Mesenchymal stem cell (in vitro differentiated cells and primary cell): ENCODE measurements around the gene BRD4.

ENCODE experiments used
- DNase-seq: peaks from one replicate; pipeline ENCODE4 v3.0.0-alpha.2; 2013
- H2AFZ ChIP-seq: one replicate; pipeline ENCODE4 v1.6.1; 2013; ENCODE audit warnings: low read depth, mild to moderate bottlenecking, control low read depth, inconsistent platforms, low read length, moderate library complexity
- H2AK5ac ChIP-seq: 2 replicates; pipeline ENCODE4 v1.6.1; 2013; ENCODE audit warnings: low read length, moderate library complexity, mild to moderate bottlenecking, inconsistent platforms; ENCODE audit not compliant: severe bottlenecking
- H2BK120ac ChIP-seq: one replicate; pipeline ENCODE4 v1.6.1; 2013; ENCODE audit warnings: low read depth, mild to moderate bottlenecking, inconsistent platforms, low read length, moderate library complexity
- H2BK12ac ChIP-seq, 2 experiments: one replicate each; pipeline ENCODE4 v1.6.1; 2013; ENCODE audit warnings: inconsistent platforms in 2 of 2, low read length in 2 of 2, mild to moderate bottlenecking in 2 of 2, moderate library complexity in 2 of 2, control low read depth in 1 of 2
- H2BK15ac ChIP-seq: one replicate; pipeline ENCODE4 v1.6.1; 2013; ENCODE audit warnings: mild to moderate bottlenecking, low read depth, inconsistent platforms; ENCODE audit not compliant: poor library complexity, severe bottlenecking
- H2BK5ac ChIP-seq: 2 replicates; pipeline ENCODE4 v1.6.1; 2013; ENCODE audit warnings: low read depth, mild to moderate bottlenecking, low read length, control low read depth, inconsistent platforms; ENCODE audit not compliant: poor library complexity, severe bottlenecking
- H3K14ac ChIP-seq, 2 experiments: one replicate each; pipeline ENCODE4 v1.6.1; 2013; ENCODE audit warnings: inconsistent platforms in 2 of 2, low read length in 2 of 2, control low read depth in 1 of 2, mild to moderate bottlenecking in 1 of 2, moderate library complexity in 1 of 2
- H3K18ac ChIP-seq, 2 experiments: one replicate each; pipeline ENCODE4 v1.6.1; 2013; ENCODE audit warnings: inconsistent platforms in 2 of 2, low read length in 2 of 2, control low read depth in 1 of 2, low read depth in 1 of 2, mild to moderate bottlenecking in 1 of 2
- H3K23ac ChIP-seq, 2 experiments: one replicate each; pipeline ENCODE4 v1.6.1; 2013; ENCODE audit warnings: inconsistent platforms in 2 of 2, low read length in 2 of 2, mild to moderate bottlenecking in 2 of 2, moderate library complexity in 2 of 2, control low read depth in 1 of 2
- H3K27ac ChIP-seq: 2 replicates; pipeline ENCODE4 v1.5.1; 2013; ENCODE audit warnings: mild to moderate bottlenecking, moderate library complexity, low read length, control low read depth, inconsistent platforms; ENCODE audit not compliant: poor library complexity, severe bottlenecking
- H3K27me3 ChIP-seq, 2 experiments: 2 replicates each; pipeline versions ENCODE4 v1.6.1 to v1.7.0; 2013; ENCODE audit warnings: low read length in 2 of 2, mild to moderate bottlenecking in 2 of 2, moderate library complexity in 2 of 2, control low read depth in 1 of 2, inconsistent platforms in 1 of 2; ENCODE audit not compliant: control insufficient read depth in 1 of 2, insufficient read depth in 1 of 2
- H3K36me3 ChIP-seq, 2 experiments: 2 replicates each; pipeline versions ENCODE4 v1.6.1 to v1.7.0; 2013; ENCODE audit warnings: low read length in 2 of 2, control low read depth in 1 of 2, inconsistent platforms in 1 of 2, low read depth in 1 of 2, mild to moderate bottlenecking in 1 of 2; ENCODE audit not compliant: insufficient read depth in 2 of 2, control insufficient read depth in 1 of 2
- H3K4ac ChIP-seq, 2 experiments: one replicate each; pipeline ENCODE4 v1.6.1; 2013; ENCODE audit warnings: inconsistent platforms in 2 of 2, low read length in 2 of 2, mild to moderate bottlenecking in 2 of 2, moderate library complexity in 2 of 2, control low read depth in 1 of 2, low read depth in 1 of 2
- H3K4me1 ChIP-seq: 2 replicates; pipeline ENCODE4 v1.6.1; 2013; ENCODE audit warnings: low read depth, low read length, control low read depth; ENCODE audit not compliant: control insufficient read depth, insufficient read depth
- H3K4me2 ChIP-seq: 2 replicates; pipeline ENCODE4 v1.6.1; 2013; ENCODE audit warnings: low read length, mild to moderate bottlenecking, inconsistent platforms; ENCODE audit not compliant: poor library complexity, severe bottlenecking
- H3K4me3 ChIP-seq, 2 experiments: 2 replicates each; pipeline versions ENCODE4 v1.5.1 to v1.7.0; 2013; ENCODE audit warnings: low read length in 2 of 2, mild to moderate bottlenecking in 2 of 2, control low read depth in 1 of 2, low read depth in 1 of 2; ENCODE audit not compliant: insufficient read depth in 1 of 2
- H3K79me1 ChIP-seq: replicated peaks from 2 replicates; pipeline ENCODE4 v1.6.1; 2013; ENCODE audit warnings: mild to moderate bottlenecking, control low read depth, low read length, inconsistent platforms; ENCODE audit not compliant: poor library complexity, severe bottlenecking
- H3K9ac ChIP-seq: 2 replicates; pipeline ENCODE4 v1.7.0; 2013; ENCODE audit warnings: mild to moderate bottlenecking, low read length, moderate library complexity
- H3K9me3 ChIP-seq: 2 replicates; pipeline ENCODE4 v1.7.0; 2013; ENCODE audit warnings: mild to moderate bottlenecking, low read length; ENCODE audit not compliant: control insufficient read depth
- H4K8ac ChIP-seq: one replicate; pipeline ENCODE4 v1.6.1; 2013; ENCODE audit warnings: inconsistent platforms, mild to moderate bottlenecking, low read length, moderate library complexity
- H4K91ac ChIP-seq: one replicate; pipeline ENCODE4 v1.6.1; 2013; ENCODE audit warnings: mild to moderate bottlenecking, low read length, inconsistent platforms
- WGBS: methylation state at CpG from one replicate; pipeline ENCODE4 v1.1.7; 2013; ENCODE audit warnings: mixed read lengths; 5-methylcytosine and 5-hydroxymethylcytosine counted together

BRD4 gene

GRCh38 chr19:15256708-15257331, 75.5 kb downstream of the BRD4 start:
- Histone ChIP-seq H4K91ac (no peak overlapping the region), H3K9ac (no peak overlapping the region), H3K18ac (no peak overlapping the region), H3K14ac (no peak overlapping the region), H3K4me2 (no peak overlapping the region), H3K23ac (no peak overlapping the region), H2BK5ac (no peak overlapping the region), H3K4me1 (peaks cover 29% of the 10 kb centered on the region), H3K27ac (no peak overlapping the region), H3K4me3 (no peak overlapping the region), H3K27me3 (no peaks in the 10 kb centered on the region), H3K36me3 (peaks cover 92 to 96% of the 10 kb centered on the region in 2 experiments), H2BK15ac (no peak overlapping the region), H2AK5ac (no peak overlapping the region), H2BK120ac (no peak overlapping the region), H3K4ac (no peak overlapping the region), H3K79me1 (peaks cover 67% of the 10 kb centered on the region), H2BK12ac (no peak overlapping the region), H2AFZ (no peak overlapping the region), H4K8ac (peak overlapping the region; percentile 0), H3K9me3 (no peaks in the 10 kb centered on the region)
- no peak for DNase-seq
- WGBS: 97% methylated on average over 22 of the region's 22 CpGs

- Histone ChIP-seq H3K79me1 (peaks cover 64% of the 10 kb centered on the region), H3K27me3 (no peaks in the 10 kb centered on the region), H3K4me1 (peaks cover 40% of the 10 kb centered on the region), H3K9ac (no peak overlapping the region), H2BK120ac (no peak overlapping the region), H3K27ac (no peak overlapping the region), H3K4me2 (no peak overlapping the region), H2AFZ (no peak overlapping the region), H3K36me3 (peaks cover 86 to 87% of the 10 kb centered on the region in 2 experiments), H2BK12ac (no peak overlapping the region), H3K23ac (no peak overlapping the region), H4K91ac (no peak overlapping the region), H3K4ac (no peak overlapping the region), H2BK5ac (no peak overlapping the region), H3K4me3 (no peak overlapping the region), H3K14ac (no peak overlapping the region), H2AK5ac (no peak overlapping the region), H2BK15ac (no peak overlapping the region), H3K18ac (no peak overlapping the region), H3K9me3 (no peaks in the 10 kb centered on the region), H4K8ac (no peak overlapping the region)
- DNase-seq: no peak
- 95% methylated on average over 22 of the region's 22 CpGs for WGBS
Measured at GRCh38 chr19:15255359-15255990, 76.9 kb downstream of the BRD4 start.

GRCh38 chr19:15254547-15254946, 77.8 kb downstream of the BRD4 start:
- no peak overlapping the region for H3K9ac ChIP-seq
- no peak overlapping the region for H4K91ac ChIP-seq
- H2AK5ac ChIP-seq: no peak overlapping the region
- no peak overlapping the region for H3K27ac ChIP-seq
- no peak overlapping the region for H2BK120ac ChIP-seq
- H2BK15ac ChIP-seq: no peak overlapping the region
- H3K4me3 ChIP-seq: no peak overlapping the region
- H2AFZ ChIP-seq: no peak overlapping the region
- DNase-seq: no peak
- H3K4me1 ChIP-seq: peaks cover 41% of the 10 kb centered on the region
- no peaks in the 10 kb centered on the region for H3K9me3 ChIP-seq
- no peak overlapping the region for H3K4ac ChIP-seq
- H3K23ac ChIP-seq: no peak overlapping the region
- no peak overlapping the region for H2BK5ac ChIP-seq
- no peak overlapping the region for H3K18ac ChIP-seq
- no peak overlapping the region for H4K8ac ChIP-seq
- peaks cover 76 to 81% of the 10 kb centered on the region in 2 experiments for H3K36me3 ChIP-seq
- H3K4me2 ChIP-seq: no peak overlapping the region
- WGBS: 97% methylated on average over 10 of the region's 10 CpGs
- H3K27me3 ChIP-seq: no peaks in the 10 kb centered on the region
- peaks cover 60% of the 10 kb centered on the region for H3K79me1 ChIP-seq
- no peak overlapping the region for H3K14ac ChIP-seq
- no peak overlapping the region for H2BK12ac ChIP-seq

GRCh38 chr19:15253513-15253912, 78.8 kb downstream of the BRD4 start:
- no peak overlapping the region for H4K8ac ChIP-seq
- H3K4me1 ChIP-seq: peaks cover 46% of the 10 kb centered on the region
- no peak overlapping the region for H2BK15ac ChIP-seq
- H3K4me3 ChIP-seq: no peak overlapping the region
- no peak overlapping the region for H2BK12ac ChIP-seq
- H4K91ac ChIP-seq: no peak overlapping the region
- H3K14ac ChIP-seq: no peak overlapping the region
- no peak overlapping the region for H2BK5ac ChIP-seq
- H3K27me3 ChIP-seq: no peaks in the 10 kb centered on the region
- H3K27ac ChIP-seq: no peak overlapping the region
- no peak overlapping the region for H3K4me2 ChIP-seq
- H3K9me3 ChIP-seq: no peaks in the 10 kb centered on the region
- WGBS: 94% methylated on average over 15 of the region's 15 CpGs
- H2BK120ac ChIP-seq: no peak overlapping the region
- no peak overlapping the region for H2AK5ac ChIP-seq
- no peak for DNase-seq
- no peak overlapping the region for H3K4ac ChIP-seq
- no peak overlapping the region for H2AFZ ChIP-seq
- peaks cover 52% of the 10 kb centered on the region for H3K79me1 ChIP-seq
- H3K23ac ChIP-seq: peak overlapping the region in 1 of 2 experiments; percentile 17
- peaks cover 68 to 72% of the 10 kb centered on the region in 2 experiments for H3K36me3 ChIP-seq
- H3K18ac ChIP-seq: no peak overlapping the region
- no peak overlapping the region for H3K9ac ChIP-seq
